ENCODE measurements around the gene CDHR5.

GRCh38 chr11:571802-572185 is 53.0 kb downstream of the CDHR5 start:
- TF ChIP-seq, protein P1, sequence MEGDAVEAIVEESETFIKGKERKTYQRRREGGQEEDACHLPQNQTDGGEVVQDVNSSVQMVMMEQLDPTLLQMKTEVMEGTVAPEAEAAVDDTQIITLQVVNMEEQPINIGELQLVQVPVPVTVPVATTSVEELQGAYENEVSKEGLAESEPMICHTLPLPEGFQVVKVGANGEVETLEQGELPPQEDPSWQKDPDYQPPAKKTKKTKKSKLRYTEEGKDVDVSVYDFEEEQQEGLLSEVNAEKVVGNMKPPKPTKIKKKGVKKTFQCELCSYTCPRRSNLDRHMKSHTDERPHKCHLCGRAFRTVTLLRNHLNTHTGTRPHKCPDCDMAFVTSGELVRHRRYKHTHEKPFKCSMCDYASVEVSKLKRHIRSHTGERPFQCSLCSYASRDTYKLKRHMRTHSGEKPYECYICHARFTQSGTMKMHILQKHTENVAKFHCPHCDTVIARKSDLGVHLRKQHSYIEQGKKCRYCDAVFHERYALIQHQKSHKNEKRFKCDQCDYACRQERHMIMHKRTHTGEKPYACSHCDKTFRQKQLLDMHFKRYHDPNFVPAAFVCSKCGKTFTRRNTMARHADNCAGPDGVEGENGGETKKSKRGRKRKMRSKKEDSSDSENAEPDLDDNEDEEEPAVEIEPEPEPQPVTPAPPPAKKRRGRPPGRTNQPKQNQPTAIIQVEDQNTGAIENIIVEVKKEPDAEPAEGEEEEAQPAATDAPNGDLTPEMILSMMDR (IDR thresholded peaks at IDR 0.05): no peak
- TF ChIP-seq EZH2 (IDR thresholded peaks at IDR 0.05) (no peak), EZH2phosphoT487 (IDR thresholded peaks at IDR 0.05) (no peak)
